ENCODE results near the gene RGS7.
"Not testable (repeated sequence)": the region's sequence is repeated elsewhere in the genome, so short reads cannot be mapped to it uniquely, and the experiment has no call there.

The RGS7 gene

GRCh38 chr1:240763771-240764170 lies 593.2 kb downstream of the RGS7 start:
- no peak for DNase-seq

GRCh38 chr1:240763095-240763494 lies 593.9 kb downstream of the RGS7 start:
- DNase-seq, result not testable (repeated sequence)

DNA sequence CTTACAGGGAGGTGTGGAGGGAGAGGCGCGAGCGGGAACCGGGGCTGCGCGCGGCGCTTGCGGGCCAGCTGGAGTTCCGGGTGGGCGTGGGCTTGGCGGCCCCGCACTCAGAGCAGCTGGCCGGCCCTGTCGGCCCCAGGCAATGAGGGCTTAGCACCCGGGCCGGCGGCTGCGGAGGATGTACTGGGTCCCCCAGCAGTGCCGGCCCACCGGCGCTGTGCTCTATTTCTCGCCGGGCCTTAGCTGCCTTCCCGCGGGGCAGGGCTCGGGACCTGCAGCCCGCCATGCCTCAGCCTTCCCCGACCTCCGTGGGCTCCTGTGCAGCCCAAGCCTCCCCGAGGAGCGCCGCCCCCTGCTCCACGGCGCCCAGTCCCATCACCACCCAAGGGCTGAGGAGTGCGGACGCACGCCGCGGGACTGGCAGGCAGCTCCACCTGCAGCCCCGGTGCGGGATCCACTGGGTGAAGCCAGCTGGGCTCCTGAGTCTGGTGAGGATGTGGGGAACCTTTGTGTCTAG lies 594.5 kb downstream of the RGS7 start:
- DNase-seq, result not testable (repeated sequence)

- DNase-seq, result not testable (repeated sequence)
Measured at GRCh38 chr1:240758777-240759176, 598.2 kb downstream of the RGS7 start.

DNA sequence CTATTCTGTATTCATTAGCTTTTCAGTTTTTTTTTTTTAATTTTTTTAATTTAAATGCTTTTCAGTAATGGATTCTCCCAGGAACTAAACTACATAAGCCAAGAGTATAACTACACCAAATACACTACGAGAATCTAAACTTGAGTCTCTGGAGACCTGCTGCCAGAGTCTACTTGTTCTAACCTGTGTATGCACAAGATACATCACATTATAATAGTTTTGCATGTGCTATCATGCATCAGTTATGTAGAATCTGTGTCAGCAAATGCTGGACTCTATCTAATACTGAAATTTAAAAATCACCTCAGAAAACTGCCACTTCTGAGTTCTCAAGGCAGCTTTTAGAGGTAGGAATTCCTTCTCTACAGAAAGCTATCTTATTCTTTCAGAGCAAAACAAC lies 598.7 kb downstream of the RGS7 start:
- no peak for DNase-seq

- no peak for DNase-seq
Measured at GRCh38 chr1:240747907-240748306, 609.1 kb downstream of the RGS7 start.

DNA sequence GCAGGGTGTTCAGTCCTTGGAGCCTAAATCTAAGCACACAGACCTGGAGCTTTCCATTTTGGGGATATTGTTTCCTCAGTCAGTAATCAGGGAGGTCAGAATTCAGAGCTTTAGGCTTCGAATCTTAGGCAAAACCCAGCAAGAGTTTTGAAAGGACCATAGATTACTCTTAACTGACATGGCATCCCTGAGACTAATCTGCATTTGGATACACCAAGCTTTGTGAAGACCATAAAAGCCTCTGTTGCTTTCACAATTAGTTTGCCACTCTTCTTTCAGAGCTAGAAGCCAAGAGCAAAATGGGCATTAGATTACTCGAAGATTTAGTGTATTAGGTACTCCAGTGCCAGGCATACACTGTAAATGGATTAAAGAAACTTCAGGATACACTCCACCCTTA lies 613.3 kb downstream of the RGS7 start:
- no peak for DNase-seq

- no peak for DNase-seq
Measured at GRCh38 chr1:240739754-240740153, 617.3 kb downstream of the RGS7 start.

GRCh38 chr1:240739139-240739538 lies 617.9 kb downstream of the RGS7 start:
- DNase-seq, result no peak

DNA sequence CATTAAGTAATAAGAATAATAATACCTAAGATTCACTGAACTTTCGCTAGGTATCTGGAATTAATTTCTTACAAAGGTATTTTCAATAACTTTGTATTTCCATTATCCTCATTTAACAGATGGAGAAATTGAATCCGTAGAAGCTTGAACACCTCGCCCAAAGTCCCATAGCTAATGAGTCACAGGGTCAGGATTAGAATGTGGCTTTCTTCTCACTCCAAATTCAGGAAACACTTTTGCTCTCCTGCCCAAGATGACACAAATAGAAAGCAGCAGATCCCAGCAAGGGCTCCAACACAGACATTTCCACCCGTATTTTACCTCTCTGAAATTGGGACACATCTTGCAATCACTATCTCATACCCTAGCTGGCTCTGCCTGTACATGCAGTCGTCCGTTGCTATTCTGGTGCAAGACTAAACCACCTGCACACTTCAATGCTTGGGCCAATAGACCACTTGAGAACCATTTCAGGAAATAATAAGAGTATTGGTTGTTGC lies 619.2 kb downstream of the RGS7 start:
- no peak for DNase-seq

GRCh38 chr1:240737298-240737697 lies 619.7 kb downstream of the RGS7 start:
- DNase-seq, result no peak

- DNase-seq, result not testable (repeated sequence)
Measured at GRCh38 chr1:240734705-240735104, 622.3 kb downstream of the RGS7 start.

GRCh38 chr1:240734001-240734400 lies 623.0 kb downstream of the RGS7 start:
- no peak for DNase-seq

DNA sequence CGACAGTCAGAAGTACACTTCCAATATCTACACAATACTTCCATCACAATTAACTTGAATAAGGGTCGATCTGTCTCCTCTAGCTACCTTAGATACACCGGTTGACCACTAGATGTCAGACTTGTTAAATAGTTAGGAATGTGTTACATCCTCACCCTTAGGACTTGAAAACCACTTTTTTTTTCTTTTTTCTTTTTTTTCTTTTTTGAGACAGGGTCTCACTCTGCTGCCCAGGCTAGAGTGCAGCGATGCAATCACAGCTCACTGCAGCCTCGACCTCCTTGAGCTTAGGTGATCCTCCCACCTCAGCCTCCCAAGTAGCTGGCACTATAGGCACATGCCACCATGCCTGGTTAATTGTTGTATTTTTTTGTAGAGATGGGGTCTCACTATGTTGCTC lies 624.6 kb downstream of the RGS7 start:
- DNase-seq, result peak in 1 of 2 donors; percentile 24

All from CD4-positive, alpha-beta T cell treated with Interleukin-4 for 1 hour (primary cell).